Activated CD8-positive, alpha-beta T cell treated with anti-CD3 and anti-CD28 coated beads for 36 hours (primary cell): ENCODE results near the gene MYO1A. TPM values are rescaled to one million over a fixed set of nuclear protein-coding genes. Genes with fewer than 3 reads are reported as not detected.
"Not testable (repeated sequence)": the region's sequence is repeated elsewhere in the genome, so short reads cannot be mapped to it uniquely, and the experiment has no call there.

Experiments
- ATAC-seq: fragments of 200-7000 bp; cut with Tn5 transposase; one replicate; pipeline ENCODE4 v1.10.0; 2021; ENCODE audit warnings: mild to moderate bottlenecking, moderate library complexity
- CTCF ChIA-PET: fragments of 350-600 bp; sonication (Branson Sonifier 250); formaldehyde crosslinking; loops from one replicate; lab custom pipeline; 2021; ENCODE audit warnings: antibody characterized with exemption; lab: Charles Lee
- POLR2A ChIA-PET: fragments of 350-600 bp; sonication (Branson Sonifier 250); formaldehyde crosslinking; loops from one replicate; lab custom pipeline; 2021; ENCODE audit warnings: antibody characterized with exemption; lab: Charles Lee
- DNase-seq: peaks from one replicate; pipeline ENCODE4 v3.0.0-alpha.2; 2020
- H3K27ac Mint-ChIP-seq: one replicate; pipeline ENCODE4 v1.8.0; 2021; ENCODE audit warnings: mild to moderate bottlenecking, mixed read lengths
- H3K27me3 Mint-ChIP-seq: one replicate; pipeline ENCODE4 v1.8.0; 2021; ENCODE audit warnings: mixed read lengths
- H3K36me3 Mint-ChIP-seq: one replicate; pipeline ENCODE4 v1.8.0; 2021; ENCODE audit warnings: low read depth, mixed read lengths
- H3K4me1 Mint-ChIP-seq: one replicate; pipeline ENCODE4 v1.8.0; 2021; ENCODE audit warnings: low read depth, mixed read lengths
- H3K4me3 Mint-ChIP-seq: one replicate; pipeline ENCODE4 v1.8.0; 2021; ENCODE audit warnings: mild to moderate bottlenecking, moderate library complexity, mixed read lengths
- H3K9me3 Mint-ChIP-seq: one replicate; pipeline ENCODE4 v1.8.0; 2021; ENCODE audit warnings: mixed read lengths
- CTCF ChIP-seq: fragments of 200-600 bp; IDR thresholded peaks from one replicate; pipeline ENCODE4 v1.8.0; 2022; ENCODE audit warnings: antibody characterized with exemption, mild to moderate bottlenecking
- intact Hi-C: fragments of 100-400 bp; cut with micrococcal nuclease; formaldehyde crosslinking; loops from one replicate; pipeline ENCODE4 v1.10.0; 2022
- total RNA-seq, 2 experiments: library from RNA; stranded (reverse); gene quantifications; one replicate each; pipeline ENCODE4 v1.2.3, GENCODE V29; 2021

MYO1A gene
- total RNA-seq, 2 experiments from 2014 or later: 2.1 to 2.6 TPM

- H3K27ac Mint-ChIP-seq: peak overlapping the region; percentile 60
- H3K4me1 Mint-ChIP-seq: peaks cover 42% of the 10 kb centered on the region
- no peaks in the 10 kb centered on the region for H3K27me3 Mint-ChIP-seq
- ATAC-seq: no peak
- no peak for TF ChIP-seq CTCF
- peaks cover 73% of the 10 kb centered on the region for H3K36me3 Mint-ChIP-seq
- no peak for DNase-seq
- ChIA-PET POLR2A (interaction anchor here (1.2 to 1.9 kb wide), 3 partner anchors 11 to 54 kb away, joined by 4 to 7 read pairs (median 4); partner anchors contain the start of gene NEMP1), CTCF (interaction anchor here (0.8 to 5.6 kb wide), 8 partner anchors 8 to 56 kb away, joined by 3 to 66 read pairs (median 3); partner anchors contain the start of genes MYO1A and STAT6)
- no peak overlapping the region for H3K4me3 Mint-ChIP-seq
- intact Hi-C loops: no loop called here
- H3K9me3 Mint-ChIP-seq: no peaks in the 10 kb centered on the region
Observed at GRCh38 chr12:57058454-57058853, 8.5 kb upstream of the MYO1A start.

- ATAC-seq (no peak), DNase-seq (no peak)
- intact Hi-C loops: no loop called here
- ChIA-PET CTCF (interaction anchor here (0.9 to 2.1 kb wide), 11 partner anchors 11 to 70 kb away, joined by 3 to 11 read pairs (median 4); partner anchors contain the start of gene ZBTB39), POLR2A (interaction anchor here (1.5 to 1.9 kb wide), 2 partner anchors 9 to 53 kb away, joined by 5 to 7 read pairs; no protein-coding TSS in a partner anchor)
- peaks cover 32% of the 10 kb centered on the region for H3K4me1 Mint-ChIP-seq
- H3K4me3 Mint-ChIP-seq: no peak overlapping the region
- no peak for TF ChIP-seq CTCF
- H3K27ac Mint-ChIP-seq: peak overlapping the region; percentile 6
- H3K9me3 Mint-ChIP-seq: no peaks in the 10 kb centered on the region
- H3K36me3 Mint-ChIP-seq: peaks cover 71% of the 10 kb centered on the region
- no peaks in the 10 kb centered on the region for H3K27me3 Mint-ChIP-seq
Observed at GRCh38 chr12:57057067-57057751, 7.3 kb upstream of the MYO1A start.

- peaks cover 66% of the 10 kb centered on the region for H3K36me3 Mint-ChIP-seq
- H3K4me3 Mint-ChIP-seq: no peak overlapping the region
- CTCF ChIA-PET: interaction anchor here (1.4 to 2.1 kb wide), 4 partner anchors 47 to 68 kb away, joined by 3 to 11 read pairs (median 5); no protein-coding TSS in a partner anchor
- intact Hi-C loops: no loop called here
- ATAC-seq (no peak), DNase-seq (no peak)
- no peaks in the 10 kb centered on the region for H3K27me3 Mint-ChIP-seq
- H3K4me1 Mint-ChIP-seq: peaks cover 35% of the 10 kb centered on the region
- no peak for TF ChIP-seq CTCF
- H3K9me3 Mint-ChIP-seq: no peaks in the 10 kb centered on the region
- POLR2A ChIA-PET: interaction anchor here (0.6 to 1.0 kb wide), 2 partner anchors 30 to 219 kb away, joined by 3 read pairs; no protein-coding TSS in a partner anchor
- H3K27ac Mint-ChIP-seq: peak overlapping the region; percentile 35
Observed at GRCh38 chr12:57055824-57056223, 5.9 kb upstream of the MYO1A start.

GRCh38 chr12:57053901-57054300 is 4.0 kb upstream of the MYO1A start:
- H3K36me3 Mint-ChIP-seq: peaks cover 51% of the 10 kb centered on the region
- H3K9me3 Mint-ChIP-seq: not testable (repeated sequence)

GRCh38 chr12:57053146-57053545 is 3.2 kb upstream of the MYO1A start:
- DNase-seq, ATAC-seq, H3K27me3 Mint-ChIP-seq, H3K27ac Mint-ChIP-seq, intact Hi-C loops, H3K4me3 Mint-ChIP-seq, H3K9me3 Mint-ChIP-seq: not testable (repeated sequence)
- H3K4me1 Mint-ChIP-seq: peaks cover 31% of the 10 kb centered on the region
- ChIA-PET POLR2A (interaction anchor here (0.7 kb wide), 1 partner anchor 27 kb away, joined by 3 read pairs; no protein-coding TSS in a partner anchor), CTCF (interaction anchor here (0.9 to 5.7 kb wide), 4 partner anchors 8 to 71 kb away, joined by 3 to 66 read pairs (median 4); no protein-coding TSS in a partner anchor)
- H3K36me3 Mint-ChIP-seq: peaks cover 43% of the 10 kb centered on the region

More at GRCh38 chr12:57053901-57054300, 4.0 kb upstream of the MYO1A start:
- ATAC-seq, DNase-seq, H3K27ac Mint-ChIP-seq, H3K4me3 Mint-ChIP-seq, CTCF ChIA-PET, H3K27me3 Mint-ChIP-seq, intact Hi-C loops, POLR2A ChIA-PET: not testable (repeated sequence)
- H3K4me1 Mint-ChIP-seq: peaks cover 30% of the 10 kb centered on the region
